Measurements from ENCODE around the gene B4GALT1.
A peak's percentile ranks its signal among the peaks of the same experiment; 100 is the strongest.

B4GALT1 gene, protein sequence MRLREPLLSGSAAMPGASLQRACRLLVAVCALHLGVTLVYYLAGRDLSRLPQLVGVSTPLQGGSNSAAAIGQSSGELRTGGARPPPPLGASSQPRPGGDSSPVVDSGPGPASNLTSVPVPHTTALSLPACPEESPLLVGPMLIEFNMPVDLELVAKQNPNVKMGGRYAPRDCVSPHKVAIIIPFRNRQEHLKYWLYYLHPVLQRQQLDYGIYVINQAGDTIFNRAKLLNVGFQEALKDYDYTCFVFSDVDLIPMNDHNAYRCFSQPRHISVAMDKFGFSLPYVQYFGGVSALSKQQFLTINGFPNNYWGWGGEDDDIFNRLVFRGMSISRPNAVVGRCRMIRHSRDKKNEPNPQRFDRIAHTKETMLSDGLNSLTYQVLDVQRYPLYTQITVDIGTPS

GRCh38 chr9:33167084-33167971 is at the start of gene B4GALT1:
B4GALT1 (minus strand) TSS chr9:33167336; CDS start chr9:33167169, 167 bp downstream.
- DNase-seq (ENCODE audit: low read depth in 2 of 2), result peak; percentile 98 to 99

DNA sequence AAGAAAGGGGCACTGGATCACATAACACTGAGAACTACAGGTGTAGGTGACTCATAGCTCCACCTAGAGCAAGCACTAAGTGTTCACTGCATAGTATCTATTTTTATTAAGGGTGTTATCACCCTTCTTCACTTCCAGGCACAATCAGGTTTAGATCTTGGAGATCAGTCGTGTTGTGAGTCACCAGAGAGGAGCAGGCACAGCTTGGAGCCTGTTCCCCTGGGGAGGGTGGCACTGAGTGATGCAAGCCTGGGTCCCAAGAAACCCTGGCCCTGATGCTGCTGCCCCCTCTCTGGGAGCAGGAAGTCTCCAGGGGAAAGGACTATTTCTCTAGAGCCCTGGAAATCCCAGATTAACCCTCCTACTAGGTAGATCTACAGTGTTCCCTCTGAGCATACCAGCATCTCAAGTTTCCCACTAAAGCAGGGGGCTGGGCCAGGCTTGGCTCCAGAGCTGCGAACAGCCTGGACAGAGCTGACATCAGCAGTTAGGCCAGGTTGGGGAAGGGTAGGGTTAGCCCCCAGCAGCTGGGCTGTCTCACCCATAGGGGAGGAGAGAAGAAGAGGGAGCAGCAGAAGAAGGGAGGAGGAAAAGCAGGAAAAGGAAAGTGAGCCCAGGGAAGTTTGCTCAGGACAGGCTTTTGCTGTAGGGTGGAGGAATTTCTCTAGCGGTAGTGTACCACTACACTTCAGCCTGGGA is 44.7 kb upstream of the B4GALT1 start:
- no peak for DNase-seq (ENCODE audit: low read depth in 2 of 2)

DNA sequence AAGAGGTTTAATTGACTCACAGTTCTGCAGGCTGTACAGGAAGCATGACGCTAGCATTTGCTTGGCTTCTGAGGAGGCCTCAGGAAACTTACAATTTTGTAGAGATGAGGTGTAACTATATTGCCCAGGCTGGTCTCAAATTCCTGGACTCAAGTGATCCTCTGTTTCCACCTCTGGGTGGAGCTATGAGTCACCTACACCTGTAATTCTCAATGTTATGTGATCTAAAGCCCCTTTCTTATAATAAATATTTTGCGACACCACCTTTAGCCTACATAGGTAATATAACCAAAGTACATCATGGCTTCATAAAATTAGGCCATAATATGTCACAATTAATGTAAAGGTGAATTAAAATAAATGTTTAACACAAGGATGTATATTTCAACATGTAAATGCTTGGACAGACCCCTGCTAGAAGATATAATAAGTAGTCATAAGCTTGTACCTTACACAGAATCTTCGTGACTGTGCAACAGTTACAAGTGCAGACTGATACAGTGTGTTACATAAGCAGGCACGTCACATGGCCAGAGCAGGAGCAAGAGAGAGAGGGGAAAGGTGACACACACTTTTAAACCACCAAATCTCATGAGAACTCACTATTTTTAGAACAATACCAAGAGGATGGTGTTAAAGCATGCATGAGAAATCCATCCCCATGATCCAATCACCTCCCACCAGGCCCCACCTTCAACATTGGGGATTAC is 43.0 kb upstream of the B4GALT1 start:
- no peak for DNase-seq (ENCODE audit: low read depth in 2 of 2)

DNA sequence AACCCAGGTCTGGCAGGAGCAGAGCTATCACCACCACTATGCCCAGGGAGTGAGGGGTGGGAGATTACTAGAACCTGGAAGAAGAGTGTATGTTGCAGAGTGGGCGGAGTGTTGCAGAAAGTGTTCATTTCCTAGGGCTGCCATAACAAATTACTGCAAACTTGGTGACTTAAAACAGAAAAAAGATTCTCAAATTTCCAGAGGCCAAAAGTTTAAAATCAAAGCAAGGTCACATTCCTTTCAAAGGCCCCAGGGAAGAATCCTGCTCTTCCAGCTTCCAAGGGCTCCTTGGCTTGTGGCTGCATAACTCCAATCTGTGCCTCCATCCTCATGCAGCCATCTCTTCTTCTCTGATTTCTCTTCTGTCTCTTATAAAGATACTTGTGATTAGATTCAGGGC is 42.3 kb upstream of the B4GALT1 start:
- DNase-seq (ENCODE audit: low read depth in 2 of 2), result no peak

DNA sequence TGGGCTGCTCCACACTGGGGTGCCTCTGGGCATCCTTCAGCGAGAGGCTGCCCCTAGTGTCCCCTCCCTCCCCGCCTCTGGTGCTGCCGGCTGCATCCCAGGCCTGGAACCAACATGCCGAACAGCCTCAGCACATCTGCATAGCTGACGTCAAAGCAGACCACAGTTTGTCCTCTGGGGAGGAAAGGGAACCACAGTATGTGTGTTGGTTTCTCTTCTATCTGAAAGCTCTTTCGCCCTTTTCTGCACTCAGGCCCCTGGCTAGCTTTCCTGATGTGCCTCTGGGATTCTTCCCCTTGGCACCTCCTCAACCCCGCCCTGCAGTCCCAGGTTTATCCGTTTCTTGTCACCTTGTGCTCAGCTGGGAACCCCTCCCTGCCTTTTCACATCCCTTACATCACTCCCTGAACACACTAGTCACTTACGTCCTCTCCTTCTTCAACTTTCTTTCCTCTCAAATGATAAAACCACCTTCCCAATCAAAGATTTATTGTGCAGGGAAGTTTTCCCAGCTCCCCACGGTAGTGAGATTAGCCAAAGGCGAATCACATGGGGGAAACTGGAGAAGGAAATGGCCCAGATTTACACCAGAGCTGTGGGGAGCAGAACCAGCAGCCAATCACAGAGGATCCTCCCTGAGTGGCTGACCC is 35.5 kb upstream of the B4GALT1 start:
- DNase-seq (ENCODE audit: low read depth in 2 of 2), result peak; percentile 12

- DNase-seq (ENCODE audit: low read depth in 2 of 2), result no peak
These were observed 34.9 kb upstream of the B4GALT1 start for GRCh38 chr9:33202018-33202417.

DNA sequence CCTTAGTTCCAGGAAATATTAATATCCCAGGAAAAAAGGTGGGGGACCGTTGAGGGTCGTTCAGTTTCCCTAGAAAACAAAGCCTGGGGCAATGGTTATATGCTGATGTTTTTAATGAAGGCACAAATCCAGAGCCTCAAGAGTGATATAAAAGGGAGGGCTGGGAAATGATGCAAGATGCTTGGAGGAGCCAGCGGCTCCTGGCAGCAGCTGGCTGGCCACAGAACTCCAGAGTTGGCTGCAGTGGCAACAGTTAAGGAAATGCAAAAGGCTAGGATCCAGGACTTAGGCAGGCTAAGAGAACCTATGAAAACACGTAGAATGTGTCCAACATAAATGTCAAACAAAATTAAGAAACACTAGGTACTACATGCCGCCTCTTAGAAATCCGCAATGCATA is 31.0 kb upstream of the B4GALT1 start:
- no peak for DNase-seq (ENCODE audit: low read depth in 2 of 2)

DNA sequence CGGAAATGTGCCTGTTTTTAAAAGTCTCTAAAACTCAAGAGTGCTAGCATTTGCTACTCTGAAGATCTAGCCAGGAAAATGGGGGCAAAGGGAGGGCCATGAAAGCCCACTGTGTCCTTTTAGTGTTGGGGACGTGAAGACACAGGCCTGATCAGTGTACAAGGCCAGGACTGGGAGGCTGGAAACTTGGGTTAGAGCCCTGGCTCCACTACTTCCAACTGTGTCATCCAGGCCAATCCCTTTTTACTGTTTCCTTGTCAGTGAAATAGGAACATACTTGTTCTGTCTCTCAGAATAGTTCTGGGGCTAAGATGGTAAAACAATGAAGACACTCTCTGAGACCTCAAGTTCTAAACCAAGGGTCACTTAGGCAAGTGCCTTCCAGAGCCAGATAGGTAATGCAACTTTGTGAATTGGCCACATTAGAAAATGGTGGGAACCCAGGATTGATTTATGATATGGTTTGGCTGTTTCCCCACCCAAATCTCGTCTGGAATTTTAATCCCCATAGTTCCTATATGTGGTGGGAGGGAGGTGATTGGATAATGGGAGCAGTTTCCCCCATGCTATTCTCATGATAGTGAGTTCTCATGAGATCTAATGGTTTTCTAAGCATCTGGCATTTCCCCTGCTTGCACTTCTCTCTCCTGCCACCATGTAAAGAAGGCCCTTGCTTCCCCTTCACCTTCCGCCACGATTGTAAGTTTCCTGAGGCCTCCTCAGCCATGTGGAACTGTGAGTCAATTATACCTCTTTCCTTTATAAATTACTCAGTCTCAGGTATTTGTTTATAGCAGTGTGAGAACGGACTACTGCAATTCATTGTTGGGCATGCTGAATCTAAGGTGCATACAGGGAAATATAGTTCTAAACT is 30.4 kb upstream of the B4GALT1 start:
- no peak for DNase-seq (ENCODE audit: low read depth in 2 of 2)

GRCh38 chr9:33196736-33197135 is 29.6 kb upstream of the B4GALT1 start:
- DNase-seq (ENCODE audit: low read depth in 2 of 2), result no peak

GRCh38 chr9:33193818-33194217 is 26.7 kb upstream of the B4GALT1 start:
- DNase-seq (ENCODE audit: low read depth in 2 of 2), result no peak

DNA sequence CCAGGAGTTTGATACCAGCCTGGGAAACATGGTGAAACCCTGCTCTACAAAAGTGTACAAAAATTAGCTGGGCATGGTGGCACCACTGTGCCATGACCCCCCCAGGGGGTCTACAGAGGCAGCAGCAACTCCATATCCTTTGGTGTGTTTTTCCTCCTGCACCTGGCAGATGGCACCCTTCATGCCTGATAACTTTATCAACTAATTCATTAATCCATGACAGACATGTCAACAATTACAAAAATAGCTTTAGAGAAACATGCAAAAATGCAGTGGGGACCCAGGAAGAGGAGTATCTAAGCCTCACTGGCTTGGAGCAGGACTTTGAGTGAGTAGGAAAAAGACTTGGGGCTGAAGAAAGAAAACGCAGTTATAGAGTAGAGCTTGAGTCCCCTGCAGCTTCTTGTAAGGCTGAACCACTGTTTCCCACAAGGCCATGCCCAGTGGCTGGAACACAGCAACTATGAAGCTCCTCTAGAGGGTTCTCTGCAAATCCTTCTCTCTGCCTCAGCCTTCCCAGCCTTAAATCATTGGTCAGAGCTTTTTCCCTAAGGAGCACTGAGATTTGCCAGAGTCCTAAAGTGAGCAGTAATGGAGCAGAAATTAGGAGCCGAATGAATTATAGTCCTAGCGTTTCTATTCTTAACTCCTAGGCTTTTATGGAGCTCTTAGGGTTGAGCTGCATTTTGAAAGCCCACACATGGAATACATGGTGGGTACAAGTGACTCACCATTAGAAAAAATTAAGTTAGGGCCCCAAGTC is 25.5 kb upstream of the B4GALT1 start:
- no peak for DNase-seq (ENCODE audit: low read depth in 2 of 2)

- DNase-seq (ENCODE audit: low read depth in 2 of 2), result no peak
These were observed 23.0 kb upstream of the B4GALT1 start for GRCh38 chr9:33190021-33190705.

DNA sequence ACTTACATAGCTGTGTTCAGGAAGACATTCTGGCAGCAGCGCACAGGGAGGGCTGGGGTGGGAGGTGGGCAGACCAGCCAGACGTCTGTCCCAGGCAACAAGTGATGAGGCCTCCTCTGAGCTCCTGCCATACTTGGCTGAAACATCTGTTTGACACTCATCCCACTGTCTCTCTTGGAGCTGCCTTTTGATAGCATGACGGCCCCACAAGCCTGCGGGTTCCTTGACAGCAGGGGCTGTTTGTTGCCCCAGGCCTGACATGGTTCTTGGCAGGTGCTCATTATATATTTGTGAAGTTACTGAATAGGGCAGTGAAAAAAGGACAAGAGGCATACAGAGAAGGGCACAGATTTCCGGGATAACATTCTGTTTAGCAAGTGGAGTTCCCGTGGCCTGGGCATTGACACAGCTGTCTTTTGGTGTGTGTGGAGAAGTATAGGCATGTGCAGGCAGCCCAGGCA is 22.2 kb upstream of the B4GALT1 start:
- no peak for DNase-seq (ENCODE audit: low read depth in 2 of 2)

GRCh38 chr9:33188711-33189110 is 21.6 kb upstream of the B4GALT1 start:
- no peak for DNase-seq (ENCODE audit: low read depth in 2 of 2)

DNA sequence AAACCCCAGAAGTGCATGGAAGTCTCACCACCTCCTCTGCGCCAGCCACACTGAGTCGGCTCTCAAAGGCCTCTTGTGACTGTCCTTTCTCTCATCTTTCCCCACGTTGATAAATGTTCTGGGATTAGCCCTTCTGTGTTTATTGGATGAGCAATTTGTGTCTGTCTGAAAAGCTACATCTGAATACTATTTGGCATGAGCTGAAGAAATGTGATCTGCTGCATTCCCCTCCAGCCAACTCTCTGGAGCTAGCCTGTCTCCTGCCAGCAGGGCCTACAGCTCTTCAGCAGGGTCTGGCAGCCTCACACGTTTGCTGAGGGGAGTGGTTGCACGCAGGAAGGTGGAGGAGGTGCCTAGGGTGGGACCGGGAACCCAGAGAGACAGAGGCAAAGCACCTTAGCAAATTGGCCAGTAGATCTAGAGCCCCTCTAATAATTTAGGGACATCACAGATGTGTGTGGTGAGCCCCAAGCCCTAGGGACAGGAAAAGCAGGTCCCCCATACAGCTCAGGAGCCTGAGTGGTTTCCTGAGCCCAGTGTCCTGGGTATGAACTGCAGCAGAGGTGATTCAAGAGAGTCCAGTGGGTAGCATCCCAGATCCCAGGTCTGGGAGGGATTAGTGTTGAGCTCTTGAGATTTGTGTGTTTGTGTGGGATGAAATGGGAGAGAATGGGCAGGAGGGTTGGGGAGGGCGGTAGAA is 20.5 kb upstream of the B4GALT1 start:
- no peak for DNase-seq (ENCODE audit: low read depth in 2 of 2)

- DNase-seq (ENCODE audit: low read depth in 2 of 2), result no peak
These were observed 19.5 kb upstream of the B4GALT1 start for GRCh38 chr9:33186457-33187168.

- DNase-seq (ENCODE audit: low read depth in 2 of 2), result no peak
These were observed 18.7 kb upstream of the B4GALT1 start for GRCh38 chr9:33185858-33186257.
